IMR-90 (cell line): ENCODE results near the gene ATRNL1. TPM values are rescaled to one million over a fixed set of nuclear protein-coding genes. Genes with fewer than 3 reads are reported as not detected.
"Not testable (repeated sequence)": the region's sequence is repeated elsewhere in the genome, so short reads cannot be mapped to it uniquely, and the experiment has no call there.

ENCODE experiments used
- ATAC-seq: fragments of 200-7000 bp; cut with Tn5 transposase; 2 replicates; pipeline ENCODE4 v1.9.1; 2020; ENCODE audit warnings: low read depth, mild to moderate bottlenecking, moderate library complexity
- BruUV-seq: library from RNA; stranded (reverse); fragments of 400-500 nt; replicated peaks from 2 replicates; lab custom pipeline; 2021; lab: Mats Ljungman, UMichigan
- CTCF ChIA-PET: fragments of 300-600 bp; formaldehyde crosslinking; extraction: SDS; loops from one replicate; lab custom pipeline; 2021; ENCODE audit warnings: antibody characterized with exemption; lab: Yijun Ruan, JAX
- POLR2A ChIA-PET: fragments of 300-600 bp; sonication (Branson Sonifier 250); formaldehyde crosslinking; loops from one replicate; lab custom pipeline; 2022; ENCODE audit warnings: antibody characterized with exemption; ENCODE audit not compliant: unreplicated experiment; lab: Charles Lee
- DNase-seq: peaks from one replicate; pipeline ENCODE4 v3.0.0; 2013
- H2AFZ ChIP-seq: replicated peaks from 2 replicates; pipeline ENCODE3; 2013; ENCODE audit warnings: low read length, mild to moderate bottlenecking; ENCODE audit not compliant: poor library complexity
- H2AK5ac ChIP-seq: 2 replicates; pipeline ENCODE4 v1.6.1; 2013; ENCODE audit warnings: low read depth, low read length, inconsistent platforms
- H2AK9ac ChIP-seq: replicated peaks from 2 replicates; pipeline ENCODE3; 2013; ENCODE audit warnings: mild to moderate bottlenecking, low read depth, low read length, moderate library complexity; ENCODE audit not compliant: poor library complexity
- H2BK120ac ChIP-seq: 2 replicates; pipeline ENCODE4 v1.6.1; 2013; ENCODE audit warnings: low read depth, low read length, inconsistent platforms
- H2BK15ac ChIP-seq: 3 replicates; pipeline ENCODE4 v1.6.1; 2013; ENCODE audit warnings: low read depth, low read length, inconsistent platforms
- H2BK20ac ChIP-seq: 2 replicates; pipeline ENCODE4 v1.6.1; 2013; ENCODE audit warnings: low read depth, mild to moderate bottlenecking, inconsistent platforms, low read length, moderate library complexity
- H2BK5ac ChIP-seq: 2 replicates; pipeline ENCODE4 v1.6.1; 2013; ENCODE audit warnings: mild to moderate bottlenecking, low read depth, low read length, inconsistent platforms; ENCODE audit not compliant: poor library complexity, severe bottlenecking
- H3K14ac ChIP-seq: replicated peaks from 2 replicates; pipeline ENCODE4 v1.6.1; 2013; ENCODE audit warnings: low read depth, low read length, inconsistent platforms
- H3K18ac ChIP-seq: 2 replicates; pipeline ENCODE4 v1.6.1; 2013; ENCODE audit warnings: low read depth, low read length, control low read depth
- H3K23ac ChIP-seq: 2 replicates; pipeline ENCODE4 v1.6.1; 2013; ENCODE audit warnings: low read depth, low read length, inconsistent platforms
- H3K27ac ChIP-seq: 2 replicates; pipeline ENCODE4 v1.5.1; 2013; ENCODE audit warnings: mild to moderate bottlenecking, control low read depth, low read length; ENCODE audit not compliant: insufficient read depth
- H3K27me3 ChIP-seq: 2 replicates; pipeline ENCODE4 v1.6.1; 2013; ENCODE audit warnings: low read length; ENCODE audit not compliant: control insufficient read depth, insufficient read depth
- H3K36me3 ChIP-seq: 2 replicates; pipeline ENCODE4 v1.6.1; 2013; ENCODE audit warnings: low read length, mixed read lengths; ENCODE audit not compliant: control insufficient read depth, insufficient read depth
- H3K4ac ChIP-seq: 2 replicates; pipeline ENCODE4 v1.6.1; 2013; ENCODE audit warnings: low read depth, low read length, inconsistent platforms
- H3K4me1 ChIP-seq: 2 replicates; pipeline ENCODE4 v1.6.1; 2013; ENCODE audit warnings: low read length, mixed read lengths; ENCODE audit not compliant: control insufficient read depth, insufficient read depth
- H3K4me2 ChIP-seq: 2 replicates; pipeline ENCODE4 v1.6.1; 2013; ENCODE audit warnings: low read depth, mild to moderate bottlenecking, control low read depth, low read length, moderate library complexity
- H3K4me3 ChIP-seq: 2 replicates; pipeline ENCODE4 v1.5.1; 2013; ENCODE audit warnings: low read depth, mild to moderate bottlenecking, control low read depth, low read length, moderate library complexity; ENCODE audit not compliant: insufficient read depth
- H3K56ac ChIP-seq: 2 replicates; pipeline ENCODE4 v1.6.1; 2013; ENCODE audit warnings: low read length, inconsistent platforms; ENCODE audit not compliant: insufficient read depth; ENCODE audit errors: extremely low read depth
- H3K79me1 ChIP-seq, 2 experiments: 2 replicates each; pipeline ENCODE4 v1.6.1; 2013; ENCODE audit warnings: low read length in 2 of 2, inconsistent platforms in 1 of 2, low read depth in 1 of 2
- H3K9ac ChIP-seq: 2 replicates; pipeline ENCODE4 v1.6.1; 2013; ENCODE audit warnings: low read depth, low read length, control low read depth
- H3K9me1 ChIP-seq: 2 replicates; pipeline ENCODE4 v1.6.1; 2013; ENCODE audit warnings: low read length, inconsistent platforms; ENCODE audit not compliant: insufficient read depth
- H3K9me3 ChIP-seq: 2 replicates; pipeline ENCODE4 v1.6.1; 2013; ENCODE audit warnings: low read length; ENCODE audit not compliant: control insufficient read depth, insufficient read depth
- H4K20me1 ChIP-seq: 2 replicates; pipeline ENCODE4 v1.6.1; 2013; ENCODE audit warnings: low read length, inconsistent platforms; ENCODE audit not compliant: insufficient read depth
- H4K5ac ChIP-seq: 2 replicates; pipeline ENCODE4 v1.6.1; 2013; ENCODE audit warnings: mild to moderate bottlenecking, low read depth, low read length, control low read depth
- H4K8ac ChIP-seq, 2 experiments: 2 replicates each; pipeline ENCODE4 v1.6.1; 2013; ENCODE audit warnings: low read depth in 2 of 2, low read length in 2 of 2, control low read depth in 1 of 2, inconsistent platforms in 1 of 2
- H4K91ac ChIP-seq: 2 replicates; pipeline ENCODE4 v1.6.1; 2013; ENCODE audit warnings: low read depth, low read length, inconsistent platforms; ENCODE audit not compliant: insufficient read depth
- BHLHE40 ChIP-seq: fragments of 150-350 bp; IDR thresholded peaks from 2 replicates; pipeline ENCODE4 v1.6.1; 2016; ENCODE audit warnings: mild to moderate bottlenecking, low read depth, low read length
- MAZ ChIP-seq: IDR thresholded peaks from 2 replicates; pipeline ENCODE4 v1.6.1; 2012; ENCODE audit warnings: low read depth, mild to moderate bottlenecking, low read length, improper control_type of control experiment, moderate library complexity, borderline replicate concordance
- POLR2A ChIP-seq: IDR thresholded peaks from 2 replicates; pipeline ENCODE4 v1.6.1; 2012; ENCODE audit warnings: mild to moderate bottlenecking, low read depth, low read length
- RAD21 ChIP-seq: IDR thresholded peaks from 2 replicates; pipeline ENCODE4 v1.6.1; 2012; ENCODE audit warnings: low read length, improper control_type of control experiment
- SMC3 ChIP-seq: fragments of 150-350 bp; IDR thresholded peaks from 2 replicates; pipeline ENCODE4 v1.6.1; 2016; ENCODE audit warnings: low read depth, mild to moderate bottlenecking, antibody characterized with exemption, low read length, moderate library complexity
- USF2 ChIP-seq: fragments of 150-350 bp; IDR thresholded peaks from 2 replicates; pipeline ENCODE4 v1.6.1; 2017; ENCODE audit warnings: mild to moderate bottlenecking, antibody characterized with exemption, low read length, low read depth
- WGBS, 2 experiments: methylation state at CpG; one replicate each; pipeline versions ENCODE4 v1.1.5 to v1.1.7; 2013; ENCODE audit warnings: missing lambda C conversion rate in 2 of 2; ENCODE audit not compliant: insufficient read length in 1 of 2; ENCODE audit errors: extremely low coverage in 2 of 2; 5-methylcytosine and 5-hydroxymethylcytosine counted together
- dilution Hi-C: fragments of 300-500 bp; cut with HindIII; formaldehyde crosslinking; loops from one replicate; pipeline ENCODE4 v1.14.3; 2018; ENCODE audit warnings: low sequenced_read_pairs; ENCODE audit not compliant: unreplicated experiment
- in situ Hi-C: fragments of 300-500 bp; cut with MboI; formaldehyde crosslinking; loops from 3 replicates; pipeline ENCODE4 v1.14.3; 2019; ENCODE audit warnings: low sequenced_read_pairs, inconsistent platforms, mixed read lengths
- intact Hi-C: fragments of 100-400 bp; cut with micrococcal nuclease; formaldehyde crosslinking; loops from 2 replicates; pipeline ENCODE4 v1.10.0; 2022
- polyA plus RNA-seq, 3 experiments: library from polyadenylated mRNA; depleted of rRNA; stranded (reverse); fragments of >200 nt; gene quantifications; 2 replicates each; pipeline ENCODE4 v1.2.3, GENCODE V29; 2012; ENCODE audit warnings: low replicate concordance in 1 of 3
- total RNA-seq: library from RNA; depleted of rRNA; stranded (reverse); fragments of >200 nt; gene quantifications from 2 replicates; pipeline ENCODE4 v1.2.3, GENCODE V29; 2012

ATRNL1 gene
- total and polyA plus RNA-seq, 2 of the 4 experiments (the other 2 are of a cell fraction): 0.18 to 0.19 TPM

- Histone ChIP-seq H2BK120ac (no peak overlapping the region), H3K18ac (no peak overlapping the region), H3K27ac (no peak overlapping the region), H2AFZ (no peak overlapping the region), H3K9ac (no peak overlapping the region), H3K36me3 (no peaks in the 10 kb centered on the region), H2BK15ac (no peak overlapping the region), H3K14ac (no peak overlapping the region), H3K56ac (no peak overlapping the region), H4K20me1 (no peaks in the 10 kb centered on the region), H3K27me3 (no peaks in the 10 kb centered on the region), H2BK20ac (no peak overlapping the region), H3K4ac (no peak overlapping the region), H3K4me1 (no peaks in the 10 kb centered on the region), H2AK5ac (no peak overlapping the region), H3K79me1 (no peaks in the 10 kb centered on the region), H3K4me3 (no peak overlapping the region), H3K9me1 (no peaks in the 10 kb centered on the region), H4K91ac (no peak overlapping the region), H2BK5ac (no peak overlapping the region), H2AK9ac (no peak overlapping the region), H3K23ac (no peak overlapping the region), H4K5ac (no peak overlapping the region), H3K9me3 (no peaks in the 10 kb centered on the region; the same call in 1 of the 2 replicates), H3K4me2 (no peak overlapping the region), H4K8ac (no peak overlapping the region)
- POLR2A ChIA-PET: no interaction called here
- no TSS peak for BruUV-seq
- no CpG with 5 or more reads among the region's 1 CpG for WGBS, 2 experiments
- TF ChIP-seq POLR2A (no peak), SMC3 (no peak), USF2 (no peak), MAZ (no peak), BHLHE40 (no peak), RAD21 (no peak)
- in situ Hi-C loops (no loop called here), dilution Hi-C loops (no loop called here), intact Hi-C loops (no loop called here)
- no peak for ATAC-seq
- DNase-seq: no peak
- CTCF ChIA-PET: no interaction called here
Observed at GRCh38 chr10:115300080-115300479, 206.9 kb downstream of the ATRNL1 start.

GRCh38 chr10:115319669-115320068 is 226.5 kb downstream of the ATRNL1 start:
- H4K5ac ChIP-seq, H3K4me2 ChIP-seq, H3K9me3 ChIP-seq, POLR2A ChIA-PET, H3K9me1 ChIP-seq, H3K9ac ChIP-seq, H2BK15ac ChIP-seq, H2AFZ ChIP-seq, H3K23ac ChIP-seq, CTCF ChIA-PET, H3K4me3 ChIP-seq, H4K8ac ChIP-seq, H3K27ac ChIP-seq, H3K4ac ChIP-seq, BruUV-seq, H3K14ac ChIP-seq, dilution Hi-C loops, intact Hi-C loops, H3K4me1 ChIP-seq, H3K36me3 ChIP-seq, H3K79me1 ChIP-seq, H3K56ac ChIP-seq, H2BK120ac ChIP-seq, H2BK20ac ChIP-seq, DNase-seq, H3K18ac ChIP-seq, in situ Hi-C loops, H2BK5ac ChIP-seq, H4K20me1 ChIP-seq, H2AK5ac ChIP-seq, ATAC-seq, H4K91ac ChIP-seq, H3K27me3 ChIP-seq, H2AK9ac ChIP-seq: not testable (repeated sequence)
- no CpG with 5 or more reads among the region's 1 CpG for WGBS, 2 experiments
